ENCODE results near the gene PABPN1.
"Not testable (repeated sequence)": the region's sequence is repeated elsewhere in the genome, so short reads cannot be mapped to it uniquely, and the experiment has no call there.

Gene PABPN1

DNA sequence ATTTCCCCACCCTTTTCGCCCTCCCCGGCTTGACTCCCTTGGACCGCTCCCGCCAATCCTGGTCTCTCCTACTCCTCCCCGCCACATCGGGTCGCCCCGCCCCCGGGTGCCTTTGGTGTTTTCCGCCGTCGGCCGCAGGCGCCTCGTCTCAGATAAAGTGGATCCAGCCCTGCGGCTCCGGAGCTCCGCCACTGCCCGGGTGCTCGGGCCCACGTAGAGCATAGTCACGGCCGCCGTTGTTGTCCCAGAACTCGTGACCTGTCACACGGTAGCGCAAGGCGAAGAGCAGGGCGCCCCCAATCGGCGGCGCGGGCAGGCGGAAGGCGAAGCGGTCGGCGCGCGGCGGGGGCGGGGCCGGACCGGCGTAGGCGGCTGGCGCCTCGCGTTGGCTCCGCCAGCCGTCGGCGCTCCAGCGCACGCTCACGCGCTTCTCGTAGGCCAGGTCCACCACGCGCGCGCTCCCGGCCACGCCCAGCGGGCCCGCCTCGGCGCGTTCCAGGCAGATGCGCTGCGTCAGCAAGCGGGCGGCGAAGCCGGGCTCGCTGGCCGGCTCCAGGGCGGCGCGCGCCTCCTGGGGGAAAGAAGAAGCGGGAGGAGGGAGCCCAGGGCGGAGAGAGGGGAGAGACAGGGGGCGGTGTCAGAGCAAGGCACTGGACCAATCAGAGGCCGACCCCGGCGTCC, 19.8 kb upstream of the PABPN1 start:
- peak; percentile 98 to 99 for DNase-seq

- no peak for DNase-seq
Observed at GRCh38 chr14:23301969-23302289, 19.3 kb upstream of the PABPN1 start.

- peak; percentile 89 to 91 for DNase-seq
Observed at GRCh38 chr14:23302290-23303225, 18.7 kb upstream of the PABPN1 start, which contains the start of gene PPP1R3E. TSS of gene PPP1R3E (minus strand) at chr14:23302859. CDS start at chr14:23302576, 283 bp downstream.

DNA sequence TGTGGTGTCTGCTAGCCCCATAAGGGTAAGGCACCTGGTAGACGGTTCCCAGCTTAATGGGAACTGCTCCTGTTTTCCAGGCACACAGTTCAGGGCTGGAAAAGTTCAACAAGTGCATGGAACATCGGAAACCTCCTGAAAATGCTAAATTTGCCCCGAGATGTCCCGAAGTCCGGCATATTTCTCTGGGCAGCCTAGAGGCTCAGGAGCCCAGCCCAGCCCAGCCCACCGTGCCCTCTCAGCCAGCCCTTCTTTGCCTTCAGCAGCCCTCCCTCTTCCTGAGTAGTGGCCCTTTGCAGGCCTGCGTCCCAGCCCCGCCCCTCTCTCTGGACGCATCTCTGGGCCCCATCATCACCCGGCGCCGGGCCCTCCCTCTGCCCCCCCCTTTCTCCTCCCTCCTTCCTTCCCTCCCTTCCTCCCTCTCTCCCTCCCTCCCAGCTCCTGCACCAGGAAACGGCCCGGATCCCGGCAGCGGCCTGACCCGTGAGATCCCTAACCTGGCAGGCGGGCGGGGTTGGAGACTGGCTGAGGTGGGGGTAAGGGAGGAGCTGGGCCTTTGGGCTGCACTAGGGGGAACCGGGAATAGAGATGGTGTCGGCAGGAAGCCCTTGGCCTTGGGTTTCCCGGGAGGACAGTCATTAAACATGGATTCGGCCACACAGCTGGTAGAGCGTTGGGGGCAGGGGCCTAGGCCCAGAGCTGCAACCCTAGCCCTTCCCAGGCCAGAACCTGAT, 14.7 kb upstream of the PABPN1 start, which contains the start of gene BCL2L2:
Gene BCL2L2 (plus strand): TSS at position 422 of the 734 bp plus-strand sequence. CDS start 935 bp downstream, outside the sequence.
- no peak for DNase-seq

- no peak for DNase-seq
Observed at GRCh38 chr14:23307146-23307530, 14.1 kb upstream of the PABPN1 start.

DNA sequence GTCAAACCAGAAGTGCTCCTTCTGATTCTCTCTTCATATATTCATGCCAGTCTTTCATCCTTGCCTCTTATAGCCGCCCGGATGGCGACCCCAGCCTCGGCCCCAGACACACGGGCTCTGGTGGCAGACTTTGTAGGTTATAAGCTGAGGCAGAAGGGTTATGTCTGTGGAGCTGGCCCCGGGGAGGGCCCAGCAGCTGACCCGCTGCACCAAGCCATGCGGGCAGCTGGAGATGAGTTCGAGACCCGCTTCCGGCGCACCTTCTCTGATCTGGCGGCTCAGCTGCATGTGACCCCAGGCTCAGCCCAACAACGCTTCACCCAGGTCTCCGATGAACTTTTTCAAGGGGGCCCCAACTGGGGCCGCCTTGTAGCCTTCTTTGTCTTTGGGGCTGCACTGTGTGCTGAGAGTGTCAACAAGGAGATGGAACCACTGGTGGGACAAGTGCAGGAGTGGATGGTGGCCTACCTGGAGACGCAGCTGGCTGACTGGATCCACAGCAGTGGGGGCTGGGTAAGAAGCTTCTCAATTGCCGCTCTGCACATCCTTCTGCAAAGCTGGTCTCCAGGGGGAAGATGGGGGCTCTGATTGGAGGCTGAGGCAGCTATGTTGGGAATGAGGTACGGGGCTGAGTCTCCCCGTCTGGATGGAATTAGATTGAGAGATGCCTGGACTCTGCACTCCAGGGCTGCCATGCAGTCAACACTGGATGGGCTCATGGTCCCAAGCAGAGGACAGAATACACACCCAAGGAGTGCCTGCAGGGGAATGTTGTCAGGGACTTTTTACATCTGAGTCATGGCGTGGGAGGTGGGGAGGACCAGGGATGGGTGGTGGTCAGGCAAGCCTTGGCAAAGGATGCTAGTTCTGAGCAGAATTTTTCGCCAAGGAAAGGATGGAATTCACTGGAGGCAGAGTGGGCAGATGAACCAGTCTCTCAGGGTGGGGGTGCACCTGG, 13.3 kb upstream of the PABPN1 start:
- no peak for DNase-seq

GRCh38 chr14:23308721-23309445, 12.4 kb upstream of the PABPN1 start:
- DNase-seq = no peak

DNA sequence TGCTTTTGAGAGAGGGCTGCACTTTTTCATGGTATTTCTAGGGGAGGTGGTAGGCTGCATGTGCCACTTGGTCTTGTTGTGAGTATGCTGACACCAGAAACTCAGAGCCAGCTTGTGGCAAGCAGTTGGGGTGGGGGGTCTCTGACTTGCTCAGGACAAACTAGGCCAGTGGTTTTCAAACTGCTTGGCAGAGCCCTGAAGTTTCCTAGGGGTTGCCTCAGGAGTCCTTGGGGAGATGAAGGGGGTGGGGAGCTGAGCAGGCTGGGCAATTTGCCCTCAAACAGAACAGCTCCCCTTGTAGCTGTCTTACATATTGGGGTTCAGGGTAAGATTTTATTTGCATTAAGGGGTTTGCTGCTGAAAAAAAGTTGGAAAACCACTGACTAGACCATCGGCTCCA, 10.7 kb upstream of the PABPN1 start:
- no peak for DNase-seq

- no peak for DNase-seq
Observed at GRCh38 chr14:23316300-23316699, 5.0 kb upstream of the PABPN1 start.

GRCh38 chr14:23319746-23320583, 1.3 kb upstream of the PABPN1 start:
- DNase-seq = peak in 1 of 2 experiments; percentile 40

DNA sequence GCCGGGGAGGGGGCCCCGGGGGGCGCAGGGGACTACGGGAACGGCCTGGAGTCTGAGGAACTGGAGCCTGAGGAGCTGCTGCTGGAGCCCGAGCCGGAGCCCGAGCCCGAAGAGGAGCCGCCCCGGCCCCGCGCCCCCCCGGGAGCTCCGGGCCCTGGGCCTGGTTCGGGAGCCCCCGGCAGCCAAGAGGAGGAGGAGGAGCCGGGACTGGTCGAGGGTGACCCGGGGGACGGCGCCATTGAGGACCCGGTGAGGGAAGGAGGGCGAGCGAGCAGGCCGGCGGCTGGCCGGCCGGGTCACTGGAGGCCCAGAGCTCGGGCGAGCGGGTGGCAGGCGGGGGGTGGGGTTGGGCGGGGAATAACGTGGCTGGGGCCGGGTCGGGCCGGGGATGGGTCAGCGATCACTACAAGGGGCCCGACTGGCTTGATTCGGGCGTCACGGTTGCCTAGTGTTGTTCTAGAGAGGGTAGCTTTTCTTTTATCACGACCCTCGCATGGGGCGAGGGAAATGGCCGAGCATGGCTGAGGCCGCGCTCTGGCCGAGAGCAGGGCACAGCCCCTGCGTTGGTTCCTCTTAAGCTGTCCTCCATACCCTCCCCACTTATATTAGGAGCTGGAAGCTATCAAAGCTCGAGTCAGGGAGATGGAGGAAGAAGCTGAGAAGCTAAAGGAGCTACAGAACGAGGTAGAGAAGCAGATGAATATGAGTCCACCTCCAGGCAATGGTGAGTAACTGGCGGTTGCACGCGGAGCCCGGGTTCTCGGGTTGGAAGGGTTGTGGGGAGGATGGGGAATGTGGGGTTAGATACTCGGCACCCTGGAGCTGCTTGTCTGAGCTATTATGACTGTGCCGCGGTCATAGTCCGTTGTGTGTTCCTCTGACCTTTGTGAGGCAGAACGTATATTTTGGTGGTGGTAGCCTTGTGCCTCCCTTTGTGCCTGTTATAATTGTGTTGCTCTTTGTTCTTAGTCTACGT, 603 bp downstream of the PABPN1 start:
- DNase-seq = peak; percentile 80 to 83

- no peak for DNase-seq
Observed at GRCh38 chr14:23322568-23323517, 1.6 kb downstream of the PABPN1 start.

GRCh38 chr14:23323838-23324454, 2.7 kb downstream of the PABPN1 start:
- DNase-seq = no peak

DNA sequence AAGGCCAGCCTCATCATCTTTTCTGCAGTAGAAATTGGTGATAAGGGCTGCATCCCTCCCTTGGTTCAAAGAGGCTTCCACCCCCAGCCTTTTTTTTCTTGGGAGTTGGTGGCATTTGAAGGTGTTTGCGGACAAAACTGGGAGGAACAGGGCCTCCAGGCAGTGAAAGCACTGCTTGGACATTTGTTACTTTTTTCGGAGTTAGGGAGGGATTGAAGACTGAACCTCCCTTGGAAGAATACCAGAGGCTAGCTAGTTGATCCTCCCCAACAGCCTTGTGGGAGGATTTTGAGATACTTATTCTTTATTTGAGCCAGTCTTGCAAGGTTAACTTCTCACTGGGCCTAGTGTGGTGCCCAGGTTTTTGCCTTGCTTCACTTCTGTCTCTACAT, 3.2 kb downstream of the PABPN1 start:
- no peak for DNase-seq

GRCh38 chr14:23324993-23325392, 3.7 kb downstream of the PABPN1 start:
- no peak for DNase-seq

- DNase-seq = not testable (repeated sequence)
Observed at GRCh38 chr14:23325746-23326145, 4.5 kb downstream of the PABPN1 start.

All from activated T-cell treated with anti-CD3 and anti-CD28 coated beads, Interleukin-2, amount 50 U/mL, for 48 hours (primary cell).